ENCODE measurements around the gene CCDC88C. TPM values are rescaled to one million over a fixed set of nuclear protein-coding genes. Genes with fewer than 3 reads are reported as not detected.

The CCDC88C gene
- total and polyA plus RNA-seq, 2 donors (not counting 3 experiments of a cell fraction or from before 2014, with no cell fraction given): 11.4 to 52.1 TPM

GRCh38 chr14:91419044-91419397 lies 1.4 kb upstream of the CCDC88C start:
- Histone ChIP-seq H3K9me3 (replicated peaks; ENCODE audit: control insufficient read depth, insufficient read depth, low read length) (no peaks in the 10 kb centered on the region), H3K4me3 (replicated peaks in 1 of 3; ENCODE audit: insufficient read depth in 1 of 3, low read depth in 1 of 3, low read length in 3 of 3) (no peak overlapping the region), H2AFZ (ENCODE audit: low read depth, low read length) (no peak overlapping the region), H3K4me2 (ENCODE audit: insufficient read depth, low read length) (no peak overlapping the region), H4K20me1 (replicated peaks; ENCODE audit: control insufficient read depth, extremely low read depth, insufficient read depth, low read length) (no peaks in the 10 kb centered on the region), H3K9ac (replicated peaks; ENCODE audit: extremely low read depth, insufficient read depth, low read length) (no peak overlapping the region), H3K27me3 (ENCODE audit: control insufficient read depth in 2 of 2, insufficient read depth in 2 of 2, low read length in 2 of 2) (no peaks in the 10 kb centered on the region), H3K79me2 (ENCODE audit: control insufficient read depth, insufficient read depth, low read length) (peaks cover 4% of the 10 kb centered on the region), H3K36me3 (ENCODE audit: control insufficient read depth in 2 of 2, extremely low read depth in 1 of 2, insufficient read depth in 2 of 2, low read length in 2 of 2) (peaks cover 0 to 3% of the 10 kb centered on the region in 2 experiments), H3K4me1 (ENCODE audit: control insufficient read depth, extremely low read depth, insufficient read depth, low read length) (peaks cover 25% of the 10 kb centered on the region), H3K27ac (ENCODE audit: insufficient read depth, low read depth, low read length) (no peak overlapping the region), H3K9me1 (replicated peaks; ENCODE audit: control insufficient read depth, extremely low read depth, insufficient read depth, low read length) (no peaks in the 10 kb centered on the region)
- no peak for TF ChIP-seq JUN (IDR thresholded peaks at IDR 0.05; ENCODE audit: borderline replicate concordance, insufficient read depth, insufficient read length, low read depth)
- no peak for TF ChIP-seq CTCF (IDR thresholded peaks at IDR 0.05; ENCODE audit: extremely low read depth in 1 of 2, insufficient read depth in 1 of 2, low read depth in 1 of 2, low read length in 2 of 2)
- no peak for TF ChIP-seq GATA2 (IDR thresholded peaks at IDR 0.05; ENCODE audit: insufficient read depth, insufficient read length, low read depth, low read length)
- TF ChIP-seq POLR2AphosphoS5 (IDR thresholded peaks at IDR 0.05; ENCODE audit: insufficient read depth, low read depth, low read length): no peak
- no peak for TF ChIP-seq MAX (IDR thresholded peaks at IDR 0.05; ENCODE audit: insufficient read depth, insufficient read length)
- DNase-seq (ENCODE audit: low read depth, low spot score) (no peak), FAIRE-seq (no peak)
- no TSS peak for BruUV-seq (replicated peaks)
- dilution Hi-C loops (cut with MboI; ENCODE audit: extremely low pct_ligation_motif_present, low sequenced_read_pairs): no loop called here
- CTCF ChIA-PET: interaction anchor here (1.0 to 10.5 kb wide), 8 partner anchors 10 to 128 kb away, joined by 3 to 196 read pairs (median 6); no protein-coding TSS in a partner anchor
- POLR2A ChIA-PET: no interaction called here
- intact Hi-C loops (cut with micrococcal nuclease): loop anchor here (10.0 kb wide), 1 partner anchor 354 kb away; the partner anchor contains the start of gene RPS6KA5

Measured in endothelial cell of umbilical vein (primary cell).